OCI-LY3 (cell line): ENCODE results near the gene NKAIN2.

Source experiments
- EZH2phosphoT487 ChIP-seq: fragments of 200-600 bp; shearing (Covaris generic); IDR thresholded peaks from 2 replicates; pipeline ENCODE4 v1.6.1; 2018; ENCODE audit warnings: antibody characterized with exemption, mixed run types, low read depth
- TF ChIP-seq, protein P1 (sequence below): fragments of 200-600, 300-600 bp; sonication (generic); IDR thresholded peaks from 2 replicates; pipeline ENCODE4 v1.5.1; 2014; ENCODE audit warnings: antibody characterized with exemption, low read length, low read depth

DNA sequence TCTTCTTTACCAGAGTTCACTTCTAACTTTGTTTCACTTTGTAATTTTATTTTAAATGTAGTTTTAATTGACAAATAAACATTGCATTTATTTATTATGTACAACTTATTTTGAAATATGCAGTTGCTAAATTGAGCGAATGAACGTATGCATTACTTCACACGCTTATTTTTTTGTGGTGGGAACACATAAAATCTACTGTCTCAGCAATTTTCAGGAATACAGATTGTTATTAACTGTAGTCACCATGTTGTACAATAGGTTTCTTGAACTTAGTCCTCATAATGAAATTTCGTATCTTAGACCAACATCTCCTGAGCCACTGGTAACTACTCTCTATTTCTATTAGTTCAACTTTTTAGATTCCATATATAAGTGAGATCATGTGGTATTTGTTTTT, 46.9 kb downstream of the NKAIN2 start:
- TF ChIP-seq, protein P1, sequence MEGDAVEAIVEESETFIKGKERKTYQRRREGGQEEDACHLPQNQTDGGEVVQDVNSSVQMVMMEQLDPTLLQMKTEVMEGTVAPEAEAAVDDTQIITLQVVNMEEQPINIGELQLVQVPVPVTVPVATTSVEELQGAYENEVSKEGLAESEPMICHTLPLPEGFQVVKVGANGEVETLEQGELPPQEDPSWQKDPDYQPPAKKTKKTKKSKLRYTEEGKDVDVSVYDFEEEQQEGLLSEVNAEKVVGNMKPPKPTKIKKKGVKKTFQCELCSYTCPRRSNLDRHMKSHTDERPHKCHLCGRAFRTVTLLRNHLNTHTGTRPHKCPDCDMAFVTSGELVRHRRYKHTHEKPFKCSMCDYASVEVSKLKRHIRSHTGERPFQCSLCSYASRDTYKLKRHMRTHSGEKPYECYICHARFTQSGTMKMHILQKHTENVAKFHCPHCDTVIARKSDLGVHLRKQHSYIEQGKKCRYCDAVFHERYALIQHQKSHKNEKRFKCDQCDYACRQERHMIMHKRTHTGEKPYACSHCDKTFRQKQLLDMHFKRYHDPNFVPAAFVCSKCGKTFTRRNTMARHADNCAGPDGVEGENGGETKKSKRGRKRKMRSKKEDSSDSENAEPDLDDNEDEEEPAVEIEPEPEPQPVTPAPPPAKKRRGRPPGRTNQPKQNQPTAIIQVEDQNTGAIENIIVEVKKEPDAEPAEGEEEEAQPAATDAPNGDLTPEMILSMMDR: no peak
- TF ChIP-seq EZH2phosphoT487: no peak
